T-cell (primary cell): ENCODE data around the gene DECR2. TPM values are rescaled to one million over a fixed set of nuclear protein-coding genes. Genes with fewer than 3 reads are reported as not detected.

Source experiments
- ATAC-seq, 4 experiments: fragments of 200-7000 bp in 3 of 4; fragments of 150-1000 bp in 1 of 4; cut with Tn5 transposase; replicated peaks in 1 of 4; 1 replicate in 3 of 4; 2 replicates in 1 of 4; pipeline ENCODE4 v1.10.0; 2021; ENCODE audit warnings: moderate library complexity in 3 of 4, mild to moderate bottlenecking in 2 of 4, moderate number of reproducible peaks in 1 of 4
- CTCF ChIA-PET, 2 donors: fragments of 300-600 bp; sonication (Branson Sonifier 250); formaldehyde crosslinking; loops; one replicate each; lab custom pipeline; 2022; ENCODE audit warnings: antibody characterized with exemption in 2 of 2; lab: Charles Lee
- POLR2A ChIA-PET, 2 donors: fragments of 300-600 bp; sonication (Branson Sonifier 250); formaldehyde crosslinking; loops; one replicate each; lab custom pipeline; 2022; ENCODE audit warnings: antibody characterized with exemption in 2 of 2; lab: Charles Lee
- DNase-seq, 35 experiments: peaks; one replicate each; pipeline versions ENCODE4 v3.0.0 to v3.0.0-alpha.2; 2013 to 2023
- H3K27ac ChIP-seq: one replicate; pipeline ENCODE4 v1.5.1; 2013; ENCODE audit warnings: low read length
- H3K27me3 ChIP-seq, 2 experiments: replicated peaks in 1 of 2; 1 replicate in 1 of 2; 2 replicates in 1 of 2; pipeline versions ENCODE4 v1.6.1 to v1.7.0; 2013; ENCODE audit warnings: low read length in 1 of 2, mixed read lengths in 1 of 2; ENCODE audit not compliant: control insufficient read depth in 2 of 2, insufficient read depth in 2 of 2; ENCODE audit errors: extremely low read depth in 1 of 2
- H3K36me3 ChIP-seq, 2 donors: 1 replicate in 1 of 2; 2 replicates in 1 of 2; pipeline versions ENCODE4 v1.6.1 to v1.7.0; 2013; ENCODE audit warnings: low read length in 1 of 2; ENCODE audit not compliant: control insufficient read depth in 2 of 2, insufficient read depth in 1 of 2; ENCODE audit errors: extremely low read depth in 1 of 2
- H3K4me1 ChIP-seq, 2 experiments: 1 replicate in 1 of 2; 2 replicates in 1 of 2; pipeline versions ENCODE4 v1.6.1 to v1.7.0; 2013; ENCODE audit warnings: low read length in 2 of 2, mixed read lengths in 1 of 2; ENCODE audit not compliant: insufficient read depth in 2 of 2, control insufficient read depth in 1 of 2; ENCODE audit errors: extremely low read depth in 1 of 2
- H3K4me3 ChIP-seq, 2 donors: 1 replicate in 1 of 2; 2 replicates in 1 of 2; pipeline versions ENCODE4 v1.5.1 to v1.7.0; 2013; ENCODE audit warnings: mild to moderate bottlenecking in 2 of 2, low read length in 1 of 2, moderate library complexity in 1 of 2; ENCODE audit not compliant: control insufficient read depth in 1 of 2; ENCODE audit errors: extremely low read depth in 1 of 2
- H3K9me3 ChIP-seq: 2 replicates; pipeline ENCODE4 v1.7.0; 2013
- H3K27ac Mint-ChIP-seq, 2 donors: one replicate each; pipeline ENCODE4 v1.8.0; 2020 to 2021; ENCODE audit warnings: mild to moderate bottlenecking in 2 of 2, mixed read lengths in 2 of 2
- H3K27me3 Mint-ChIP-seq, 2 donors: one replicate each; pipeline ENCODE4 v1.8.0; 2021 to 2022; ENCODE audit warnings: mixed read lengths in 2 of 2
- H3K36me3 Mint-ChIP-seq: one replicate; pipeline ENCODE4 v1.8.0; 2021; ENCODE audit warnings: mixed read lengths
- H3K4me1 Mint-ChIP-seq, 3 donors: one replicate each; pipeline ENCODE4 v1.8.0; 2020 to 2022; ENCODE audit warnings: mixed read lengths in 3 of 3, mild to moderate bottlenecking in 1 of 3
- H3K4me3 Mint-ChIP-seq, 3 donors: one replicate each; pipeline ENCODE4 v1.8.0; 2020 to 2022; ENCODE audit warnings: mild to moderate bottlenecking in 3 of 3, mixed read lengths in 3 of 3, moderate library complexity in 3 of 3
- H3K9me3 Mint-ChIP-seq, 3 donors: one replicate each; pipeline ENCODE4 v1.8.0; 2020 to 2022; ENCODE audit warnings: mixed read lengths in 3 of 3
- WGBS: methylation state at CpG from one replicate; pipeline ENCODE4 v1.1.5; 2013; ENCODE audit warnings: missing lambda C conversion rate; ENCODE audit not compliant: insufficient coverage; 5-methylcytosine and 5-hydroxymethylcytosine counted together
- total RNA-seq, 35 experiments: library from RNA in 6 of 35; stranded (reverse) in 6 of 35; fragments of 120-200 nt in 1 of 35; gene quantifications; one replicate each; pipeline versions ENCODE4 v1.2.1 to v1.2.4 and lab custom pipeline; 2013 to 2026

DECR2 gene
- total RNA-seq, 5 donors from 2014 or later (not counting 1 experiment from before 2014, with no cell fraction given): 10.5 to 17.6 (median 11.3) TPM

DNA sequence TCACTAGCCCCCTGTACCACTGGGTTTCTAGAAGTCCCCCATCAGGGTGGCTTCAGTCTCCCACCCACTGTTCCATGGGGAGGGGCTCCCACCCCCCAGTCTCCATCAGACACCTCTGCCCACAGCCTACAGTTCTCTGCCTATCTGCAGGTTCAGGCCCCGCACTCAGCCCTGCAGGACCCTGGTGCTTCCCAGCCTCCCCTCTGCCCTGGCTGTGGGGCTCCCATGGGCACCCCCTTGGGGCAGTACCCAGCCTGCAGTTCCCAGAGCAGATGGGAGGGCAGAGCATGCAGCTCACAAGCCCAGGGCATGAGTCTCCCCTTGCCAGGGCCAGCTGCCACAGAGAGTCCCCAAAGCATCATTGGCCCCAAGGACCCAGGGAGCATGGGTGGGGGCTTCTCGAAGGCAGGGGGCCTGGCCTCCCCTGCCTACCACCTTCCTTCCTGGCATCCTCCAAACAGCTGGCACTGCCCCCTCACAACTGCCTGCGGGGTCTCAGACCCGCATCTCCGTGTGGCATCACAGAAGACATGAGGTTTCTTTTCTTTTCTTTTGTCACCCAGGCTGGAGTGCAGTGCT, 28.6 kb upstream of the DECR2 start:
- peaks cover 11% of the 10 kb centered on the region for H3K36me3 Mint-ChIP-seq
- DNase-seq (no peak), ATAC-seq (no peak)
- no peak overlapping the region for H3K27ac Mint-ChIP-seq
- WGBS: 96% methylated on average over 4 of the region's 5 CpGs
- H3K27me3 Mint-ChIP-seq: no peaks in the 10 kb centered on the region
- H3K27me3 ChIP-seq: no peaks in the 10 kb centered on the region
- no peaks in the 10 kb centered on the region for H3K9me3 Mint-ChIP-seq
- H3K36me3 ChIP-seq: peaks cover 27 to 59% of the 10 kb centered on the region in 2 donors
- H3K27ac ChIP-seq: no peak overlapping the region
- no peak overlapping the region for H3K4me3 Mint-ChIP-seq
- H3K9me3 ChIP-seq: no peaks in the 10 kb centered on the region
- peaks cover 2 to 28% of the 10 kb centered on the region in 2 experiments for H3K4me1 ChIP-seq
- H3K4me3 ChIP-seq: no peak overlapping the region
- ChIA-PET CTCF (no interaction called here), POLR2A (no interaction called here)
- peaks cover 15 to 24% (median 18%) of the 10 kb centered on the region in 3 donors for H3K4me1 Mint-ChIP-seq

- H3K4me1 Mint-ChIP-seq: peaks cover 18 to 28% (median 20%) of the 10 kb centered on the region in 3 donors
- no peaks in the 10 kb centered on the region for H3K9me3 ChIP-seq
- CTCF ChIA-PET: no interaction called here
- POLR2A ChIA-PET: no interaction called here
- no peak overlapping the region for H3K4me3 Mint-ChIP-seq
- peaks cover 27 to 56% of the 10 kb centered on the region in 2 donors for H3K36me3 ChIP-seq
- H3K4me3 ChIP-seq: no peak overlapping the region
- no peak overlapping the region for H3K27ac ChIP-seq
- H3K27me3 Mint-ChIP-seq: no peaks in the 10 kb centered on the region
- no peaks in the 10 kb centered on the region for H3K9me3 Mint-ChIP-seq
- H3K27me3 ChIP-seq: no peaks in the 10 kb centered on the region
- peaks cover 2 to 33% of the 10 kb centered on the region in 2 experiments for H3K4me1 ChIP-seq
- WGBS: 95% methylated on average over 28 of the region's 44 CpGs
- no peak overlapping the region for H3K27ac Mint-ChIP-seq
- H3K36me3 Mint-ChIP-seq: peaks cover 7% of the 10 kb centered on the region
- ATAC-seq (no peak), DNase-seq (no peak)
These were observed 27.7 kb upstream of the DECR2 start for GRCh38 chr16:373848-374615.

DNA sequence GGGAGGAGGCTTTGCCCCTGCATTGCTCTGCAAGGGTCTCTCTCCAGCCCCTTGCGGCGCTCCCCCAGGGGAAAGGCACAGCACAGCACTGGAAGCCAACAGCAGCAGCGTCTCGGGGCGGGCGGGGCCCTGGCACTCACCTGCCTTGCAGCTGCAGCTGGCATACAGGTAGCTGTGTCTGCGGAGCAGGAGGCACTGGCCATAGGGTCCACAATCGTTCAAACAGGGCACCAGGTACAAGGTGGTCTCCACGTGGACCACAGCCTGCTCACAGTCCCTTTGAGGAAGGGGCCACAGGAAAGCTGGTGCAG, 27.1 kb upstream of the DECR2 start:
- H3K27me3 Mint-ChIP-seq: no peaks in the 10 kb centered on the region
- H3K27me3 ChIP-seq: no peaks in the 10 kb centered on the region
- H3K9me3 ChIP-seq: no peaks in the 10 kb centered on the region
- CTCF ChIA-PET: no interaction called here
- H3K4me1 ChIP-seq: peaks cover 2 to 33% of the 10 kb centered on the region in 2 experiments
- no peak overlapping the region for H3K27ac Mint-ChIP-seq
- no peak overlapping the region for H3K4me3 Mint-ChIP-seq
- 96% methylated on average over 9 of the region's 9 CpGs for WGBS
- H3K9me3 Mint-ChIP-seq: no peaks in the 10 kb centered on the region
- no peak for ATAC-seq
- peaks cover 27 to 56% of the 10 kb centered on the region in 2 donors for H3K36me3 ChIP-seq
- POLR2A ChIA-PET: no interaction called here
- H3K36me3 Mint-ChIP-seq: peaks cover 7% of the 10 kb centered on the region
- H3K27ac ChIP-seq: no peak overlapping the region
- H3K4me1 Mint-ChIP-seq: peaks cover 17 to 30% (median 20%) of the 10 kb centered on the region in 3 donors
- no peak for DNase-seq
- no peak overlapping the region for H3K4me3 ChIP-seq

DNA sequence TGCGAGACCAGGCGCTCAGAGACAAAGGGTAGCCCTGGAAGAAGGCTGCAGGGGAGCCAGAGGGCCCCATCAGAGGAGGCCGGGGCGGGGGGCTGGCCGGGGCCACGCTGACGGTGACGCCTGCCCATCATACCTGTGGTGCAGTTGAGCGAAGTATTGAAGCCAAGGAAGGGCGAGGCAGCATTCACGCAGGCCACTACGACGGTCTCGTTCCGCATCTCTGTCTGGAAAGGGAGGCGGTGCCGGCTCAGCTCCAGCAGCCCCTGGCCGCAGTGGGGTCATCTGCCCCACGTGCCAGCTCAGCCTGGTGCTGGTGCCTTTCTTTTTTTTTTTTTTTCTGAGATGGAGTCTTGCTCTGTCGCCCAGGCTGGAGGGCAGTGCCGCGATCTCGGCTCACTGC, 26.5 kb upstream of the DECR2 start:
- no peak overlapping the region for H3K4me3 ChIP-seq
- 92% methylated on average over 21 of the region's 23 CpGs for WGBS
- Mint-ChIP-seq H3K9me3 (no peaks in the 10 kb centered on the region), H3K27ac (no peak overlapping the region), H3K36me3 (peaks cover 7% of the 10 kb centered on the region), H3K4me1 (peaks cover 19 to 32% (median 24%) of the 10 kb centered on the region in 3 donors), H3K4me3 (no peak overlapping the region), H3K27me3 (no peaks in the 10 kb centered on the region)
- H3K27me3 ChIP-seq: no peaks in the 10 kb centered on the region
- peaks cover 27 to 56% of the 10 kb centered on the region in 2 donors for H3K36me3 ChIP-seq
- ATAC-seq (no peak), DNase-seq (no peak)
- ChIA-PET POLR2A (no interaction called here), CTCF (no interaction called here)
- H3K4me1 ChIP-seq: peaks cover 2 to 34% of the 10 kb centered on the region in 2 experiments
- no peaks in the 10 kb centered on the region for H3K9me3 ChIP-seq
- H3K27ac ChIP-seq: no peak overlapping the region

- ATAC-seq (no peak), DNase-seq (no peak)
- Mint-ChIP-seq H3K27me3 (no peaks in the 10 kb centered on the region), H3K4me1 (peaks cover 15 to 27% (median 19%) of the 10 kb centered on the region in 3 donors), H3K27ac (no peak overlapping the region), H3K9me3 (no peaks in the 10 kb centered on the region), H3K36me3 (peaks cover 7% of the 10 kb centered on the region), H3K4me3 (no peak overlapping the region)
- Histone ChIP-seq H3K9me3 (no peaks in the 10 kb centered on the region), H3K27ac (no peak overlapping the region), H3K4me3 (no peak overlapping the region), H3K4me1 (peaks cover 0 to 36% of the 10 kb centered on the region in 2 experiments), H3K27me3 (no peaks in the 10 kb centered on the region), H3K36me3 (peaks cover 27 to 56% of the 10 kb centered on the region in 2 donors)
- 97% methylated on average over 40 of the region's 44 CpGs for WGBS
- ChIA-PET CTCF (no interaction called here), POLR2A (no interaction called here)
These were observed 25.5 kb upstream of the DECR2 start for GRCh38 chr16:375927-376816.

DNA sequence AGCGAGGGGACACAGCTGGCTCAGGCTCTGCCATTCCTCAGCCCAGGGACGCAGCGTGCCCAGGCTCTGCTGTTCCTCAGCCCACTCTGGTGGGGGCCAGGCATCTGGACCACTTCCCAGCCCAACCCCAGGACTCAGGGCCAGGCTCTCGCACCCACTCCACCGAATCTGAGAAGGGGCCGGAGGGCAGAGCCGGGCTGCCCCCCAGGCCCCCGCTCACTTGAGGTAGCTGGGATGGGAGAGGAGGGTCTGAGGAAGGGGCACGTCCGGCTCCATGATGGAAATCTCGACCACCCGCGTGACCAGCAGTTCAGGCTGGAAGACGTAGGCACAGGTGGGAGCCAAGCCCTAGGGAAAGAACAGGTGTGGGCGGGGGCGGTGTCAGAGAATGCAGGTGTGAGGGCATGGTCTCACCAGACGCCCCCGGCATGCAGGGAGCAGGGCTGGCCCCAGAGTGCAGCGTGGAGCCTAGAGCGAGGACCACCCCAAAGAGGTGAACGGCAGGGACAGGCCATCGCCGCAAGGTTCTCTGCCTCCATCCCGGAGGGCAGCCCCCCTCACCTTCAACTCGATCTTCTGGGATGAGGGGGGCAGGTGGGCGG, 24.8 kb upstream of the DECR2 start:
- ChIA-PET POLR2A (no interaction called here), CTCF (no interaction called here)
- peaks cover 13 to 23% (median 16%) of the 10 kb centered on the region in 3 donors for H3K4me1 Mint-ChIP-seq
- H3K27ac Mint-ChIP-seq: no peak overlapping the region
- Histone ChIP-seq H3K4me3 (no peak overlapping the region), H3K27ac (no peak overlapping the region), H3K36me3 (peaks cover 27 to 51% of the 10 kb centered on the region in 2 donors), H3K27me3 (no peaks in the 10 kb centered on the region), H3K9me3 (no peaks in the 10 kb centered on the region), H3K4me1 (peaks cover 0 to 32% of the 10 kb centered on the region in 2 experiments)
- DNase-seq (no peak), ATAC-seq (no peak)
- H3K27me3 Mint-ChIP-seq: no peaks in the 10 kb centered on the region
- peaks cover 5% of the 10 kb centered on the region for H3K36me3 Mint-ChIP-seq
- no peak overlapping the region for H3K4me3 Mint-ChIP-seq
- H3K9me3 Mint-ChIP-seq: no peaks in the 10 kb centered on the region
- 98% methylated on average over 19 of the region's 26 CpGs for WGBS
